Activated CD4-positive, CD25-positive, alpha-beta regulatory T cell (primary cell): Measurements from ENCODE around the gene NECAB3.

Experiments used
- DNase-seq, 4 experiments: peaks; one replicate each; lab custom pipeline; 2025; lab: John Stamatoyannopoulos, UW

The NECAB3 gene

DNA sequence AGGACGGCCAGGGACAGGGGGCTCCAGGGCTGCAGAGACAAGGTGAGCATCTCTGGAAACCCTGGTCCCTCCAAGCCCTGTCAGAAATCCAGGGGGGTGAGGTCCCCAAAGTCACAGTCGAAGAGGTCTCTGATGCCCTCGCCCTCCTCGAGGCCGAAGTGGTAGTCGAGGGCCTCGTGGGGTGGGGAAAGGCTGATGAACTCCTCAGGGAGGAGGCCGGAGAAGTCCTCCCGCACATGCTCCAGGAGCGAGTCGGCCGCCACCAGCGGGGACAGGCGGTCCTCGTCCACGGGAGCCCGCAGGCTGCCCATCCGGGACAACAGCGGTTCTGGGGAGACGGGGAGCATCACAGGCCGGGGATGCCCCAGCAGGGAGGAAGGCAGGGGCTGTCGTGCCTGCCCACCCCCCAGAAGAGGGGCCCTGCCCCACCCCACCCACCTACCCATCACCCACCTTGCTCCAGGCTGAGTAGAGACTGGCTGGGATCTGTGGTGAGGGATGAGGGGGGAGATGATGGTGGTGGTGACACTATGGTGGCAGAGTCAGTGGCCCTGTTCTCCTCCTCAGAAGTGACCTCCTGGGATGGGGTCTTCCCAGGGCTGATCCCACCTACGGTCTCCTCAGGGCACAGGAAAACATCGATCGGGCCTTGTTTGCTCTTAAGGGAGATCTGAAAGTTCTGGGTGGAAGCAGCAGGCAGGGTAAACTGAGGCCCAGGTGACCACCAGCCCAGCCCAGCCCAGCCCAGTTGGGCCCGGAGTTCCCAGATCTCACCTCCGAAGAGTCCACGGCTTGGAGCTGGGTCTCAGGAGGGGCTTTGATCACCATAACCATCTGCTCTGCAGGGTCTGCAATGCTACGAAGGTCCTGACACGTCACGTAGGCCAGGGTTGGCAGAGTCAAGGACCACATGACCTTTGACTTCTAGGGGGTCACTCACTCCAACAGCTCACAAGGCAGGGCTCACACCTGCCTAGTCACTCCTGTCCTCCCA, 2.7 kb upstream of the NECAB3 start:
- DNase-seq: no peak

DNA sequence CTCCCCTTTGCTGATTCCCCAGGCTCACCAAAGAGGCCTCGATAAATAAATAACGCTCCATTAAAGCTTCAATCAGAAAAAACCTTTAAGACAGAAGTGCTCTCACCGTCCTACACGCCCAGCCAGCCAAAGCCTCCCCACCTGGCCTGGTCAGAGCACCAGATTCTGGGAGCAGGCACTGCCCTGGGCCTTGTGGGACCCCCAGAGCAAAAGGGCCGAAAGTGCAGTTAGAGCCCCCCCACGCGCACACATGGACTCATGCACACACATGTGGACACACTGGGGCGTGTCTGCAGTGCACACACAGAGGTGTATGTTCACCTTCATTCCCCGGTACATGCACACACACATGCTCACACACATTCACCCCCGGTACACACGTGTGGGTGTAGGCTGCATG, 1.9 kb upstream of the NECAB3 start:
- DNase-seq: no peak

DNA sequence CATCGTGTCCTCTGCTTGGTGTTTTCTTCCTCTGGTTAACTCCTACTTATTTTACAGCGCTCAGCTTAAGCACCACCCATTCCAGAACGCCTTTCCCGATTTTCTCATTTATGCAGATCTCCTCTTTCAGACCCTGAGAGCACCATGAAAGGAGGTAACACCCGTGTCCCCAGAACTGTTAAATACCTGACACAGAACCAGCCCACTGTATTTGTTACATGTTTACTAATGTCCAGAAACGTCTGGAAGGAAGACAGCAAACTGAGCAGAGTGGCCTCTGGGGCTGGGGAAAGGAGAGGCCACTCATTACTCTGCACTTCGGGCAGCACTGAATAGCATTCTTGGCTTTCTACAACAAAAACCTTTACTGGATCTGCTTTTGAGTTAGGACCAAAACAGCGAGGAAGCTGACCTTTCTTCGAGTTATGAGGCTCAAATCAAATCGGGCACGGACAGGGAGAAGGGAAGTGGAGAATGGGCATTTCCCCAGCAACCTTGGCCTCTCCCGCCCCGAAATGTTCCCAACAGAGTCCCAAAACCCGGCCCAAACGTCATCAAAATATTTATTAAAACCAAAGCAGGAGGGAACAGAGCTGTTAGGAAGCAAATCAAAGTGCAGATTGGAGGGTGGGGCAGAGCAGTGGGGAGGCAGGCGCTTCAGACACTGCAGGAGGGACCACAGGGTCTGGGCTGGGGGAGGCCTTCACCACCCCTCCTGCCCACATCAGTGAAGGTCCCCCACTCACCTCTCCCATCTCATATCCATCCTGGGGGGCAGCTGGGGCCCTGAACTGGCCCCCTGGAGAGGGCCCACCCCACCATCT, 1.1 kb upstream of the NECAB3 start:
- no peak for DNase-seq

DNA sequence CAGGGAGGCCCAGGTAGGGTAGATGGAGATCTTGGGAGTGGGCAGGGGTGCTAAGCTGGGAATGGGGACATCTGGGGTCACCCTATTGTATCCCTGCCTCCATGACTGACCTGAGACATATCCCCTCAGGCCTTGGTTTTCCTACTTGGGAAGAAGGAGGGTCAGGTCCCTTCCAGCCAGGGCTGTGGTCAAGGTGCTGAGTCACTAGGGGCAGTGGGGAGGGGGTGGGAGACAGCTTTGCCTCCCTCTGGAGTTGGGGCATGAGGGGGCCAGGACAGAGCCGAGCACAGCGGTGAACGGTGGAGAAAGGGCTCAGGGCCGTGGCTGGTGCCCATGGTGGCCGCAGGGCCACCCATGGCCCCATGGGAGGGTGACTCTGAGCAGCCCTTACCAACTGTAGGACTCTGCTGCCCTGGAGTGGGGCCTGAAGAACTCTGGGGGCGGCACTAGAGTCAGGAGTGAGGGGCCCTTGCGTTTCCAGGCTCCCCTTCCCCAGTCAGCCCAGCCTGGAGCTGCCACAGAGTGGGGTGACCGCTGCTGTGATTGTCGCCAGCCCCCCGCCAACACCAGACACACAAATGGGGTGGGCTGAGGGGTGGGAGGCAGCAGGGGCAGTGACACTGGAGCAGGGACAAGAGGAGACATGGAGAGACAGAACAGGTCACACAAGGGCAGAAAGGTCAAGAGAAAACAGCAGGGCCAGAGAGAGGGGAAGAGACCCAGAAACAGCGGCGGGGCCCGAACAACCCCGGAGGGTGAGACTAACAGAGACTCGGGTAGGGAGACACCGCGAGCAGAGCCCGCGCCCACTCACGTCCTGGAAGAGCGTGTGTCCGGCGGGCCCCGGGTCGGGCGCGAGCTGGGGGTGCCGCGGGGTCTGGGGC, 576 bp downstream of the NECAB3 start:
- DNase-seq: no peak

DNA sequence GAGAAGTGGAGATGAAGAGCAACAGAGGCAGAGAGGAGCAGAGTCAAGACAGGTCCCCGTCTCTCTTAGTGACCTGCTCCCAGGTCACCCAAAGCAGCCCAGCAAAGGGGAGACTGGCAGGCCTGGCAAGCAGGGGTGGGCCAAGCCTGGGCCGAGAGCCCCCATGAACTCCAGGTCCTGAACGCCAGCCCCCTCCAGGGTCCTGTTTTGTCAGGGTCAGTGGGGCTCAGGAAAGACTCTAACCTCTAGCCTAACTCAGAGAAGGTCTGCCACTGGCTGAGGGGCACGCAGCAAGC, 1.2 kb downstream of the NECAB3 start:
- no peak for DNase-seq

DNA sequence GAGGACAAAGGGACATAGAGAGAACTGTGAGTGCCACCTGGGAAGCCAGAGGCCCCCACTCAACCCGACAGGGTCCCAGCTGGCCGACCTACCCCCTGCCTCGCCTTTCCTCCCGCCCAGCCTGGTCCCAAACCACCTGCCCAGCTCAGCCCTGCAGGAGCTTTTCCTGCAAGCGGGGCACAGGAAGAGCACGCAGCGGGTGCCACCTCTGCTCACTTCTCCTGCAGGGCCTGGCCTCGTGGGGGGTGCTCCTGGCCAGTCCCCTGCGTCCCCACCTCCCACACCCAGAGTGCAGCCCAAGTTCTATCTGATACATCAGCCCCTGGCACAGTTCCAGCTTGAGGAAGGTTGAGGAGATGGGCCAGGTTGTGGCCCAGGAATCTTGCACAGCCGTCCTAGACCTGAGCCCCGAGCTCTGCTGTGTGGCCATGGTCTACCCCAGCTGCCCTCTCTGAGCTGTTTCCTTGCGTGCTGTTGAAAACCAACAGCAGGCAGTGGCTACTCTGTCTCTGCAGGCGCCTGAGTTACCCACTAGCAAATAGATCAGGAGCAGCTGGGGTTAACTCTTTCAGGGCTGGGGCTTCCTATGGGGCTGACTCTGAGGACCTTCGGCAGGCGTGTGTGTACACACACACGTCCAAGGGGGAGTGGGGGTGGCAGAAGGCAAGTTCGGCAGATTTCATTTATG, 1.7 kb downstream of the NECAB3 start:
- DNase-seq: no peak

DNA sequence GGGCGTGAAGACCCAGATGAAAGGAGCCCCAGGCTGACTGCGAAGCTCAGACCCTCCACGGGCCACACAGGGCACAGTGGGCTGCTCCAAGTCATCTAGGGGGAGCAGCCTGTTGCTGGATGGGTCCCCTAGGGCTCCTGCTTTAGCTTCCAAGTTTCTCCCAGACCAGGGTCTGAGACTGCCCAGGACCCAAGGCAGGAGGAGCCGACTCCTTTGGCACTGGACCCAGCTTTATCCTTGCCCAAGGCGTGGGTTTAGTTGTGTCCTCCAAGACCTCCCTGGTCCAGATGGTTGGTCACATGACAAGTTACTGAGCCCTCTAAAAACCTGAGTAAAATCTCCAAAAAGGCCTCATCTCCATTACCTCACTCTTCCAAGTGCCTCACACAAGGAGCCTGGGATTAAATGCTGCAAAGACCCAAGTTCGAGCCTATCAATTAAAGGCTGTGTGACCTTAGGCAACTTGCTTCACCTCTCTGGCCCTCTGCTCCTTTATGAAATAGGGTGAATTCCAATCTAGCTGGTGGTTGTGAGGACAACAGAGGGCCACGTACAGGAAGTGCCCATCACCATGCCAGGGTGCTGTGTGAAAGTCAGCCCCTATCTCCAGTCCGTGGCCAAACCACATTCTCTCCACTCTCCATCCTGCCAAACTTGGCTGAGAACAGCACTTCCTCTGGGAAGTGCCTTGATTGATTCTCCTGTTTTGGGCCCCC, 2.5 kb downstream of the NECAB3 start:
- DNase-seq: no peak

DNA sequence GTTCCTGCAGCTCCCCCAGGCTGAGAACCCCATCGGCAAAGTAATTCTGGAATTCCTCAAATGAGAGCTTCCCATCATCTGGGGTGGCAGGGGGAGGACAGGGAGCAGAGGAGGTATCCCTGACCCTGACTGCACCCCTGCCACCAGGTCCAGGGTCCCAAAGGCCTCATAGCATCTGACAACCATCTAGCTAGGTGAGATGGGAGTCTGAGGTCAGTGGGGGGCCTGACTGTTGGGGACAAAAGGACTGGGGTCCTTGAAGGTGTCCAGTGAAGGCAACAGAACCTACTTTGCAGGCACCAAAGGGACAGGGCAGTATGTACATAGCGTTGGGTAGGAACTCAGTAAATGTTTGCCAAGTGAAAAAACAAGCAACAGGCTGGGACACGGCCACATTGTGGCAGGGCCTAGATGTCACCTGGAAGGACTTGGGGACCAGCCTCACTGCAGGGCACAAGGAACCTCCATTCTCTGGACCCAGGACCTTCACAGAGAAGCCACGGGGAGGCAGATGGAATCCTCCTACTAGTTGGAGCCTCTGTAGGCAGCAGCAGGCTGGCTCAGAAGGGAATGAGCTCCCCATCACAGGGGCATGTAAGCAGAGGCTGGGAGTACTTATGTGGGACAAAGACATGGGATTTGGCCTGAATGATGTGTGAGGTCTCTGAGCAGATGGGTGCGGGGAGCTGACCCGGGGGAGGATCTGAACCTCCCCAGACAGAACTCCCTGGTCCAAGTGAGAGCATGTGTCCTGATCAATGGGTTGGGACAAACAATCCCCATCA, 3.3 kb downstream of the NECAB3 start:
- no peak for DNase-seq

DNA sequence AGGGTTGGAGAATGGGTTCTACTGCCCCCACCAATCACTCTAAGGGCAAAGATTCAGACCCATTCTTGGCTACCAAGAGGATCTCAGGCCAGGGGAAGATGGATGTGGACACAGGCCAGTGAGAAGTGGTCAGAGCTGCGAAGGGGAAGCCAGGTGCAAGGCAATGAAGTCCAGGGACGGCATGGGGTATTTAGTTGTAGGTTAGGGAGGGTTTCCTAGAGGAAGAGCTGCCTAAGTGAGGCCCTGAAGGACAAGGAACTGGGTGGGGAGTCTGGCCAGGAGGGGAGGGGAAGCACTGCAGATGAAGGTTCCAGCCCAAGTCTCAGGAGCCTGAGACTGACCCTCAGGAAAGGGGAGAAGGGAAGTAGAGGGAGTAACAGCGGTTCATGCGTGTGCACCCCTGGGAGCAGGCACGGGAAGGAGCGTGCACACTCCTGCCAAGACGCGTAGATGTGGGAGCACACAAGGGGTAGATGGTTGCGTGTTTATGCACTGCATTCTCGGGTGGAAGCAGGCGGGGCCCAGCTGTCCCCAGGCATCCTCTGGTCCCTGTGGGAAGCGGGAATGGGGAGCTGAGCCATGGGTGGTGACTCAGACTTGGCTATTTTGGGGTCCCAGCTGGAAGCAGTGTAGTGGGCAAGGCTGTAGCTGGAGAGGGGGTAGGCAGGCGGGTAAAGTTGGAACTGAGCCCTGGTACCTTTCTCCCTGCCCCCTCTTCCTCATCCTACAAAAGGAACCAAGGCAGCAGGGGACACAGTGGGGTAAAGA, 4.2 kb downstream of the NECAB3 start:
- DNase-seq: no peak

DNA sequence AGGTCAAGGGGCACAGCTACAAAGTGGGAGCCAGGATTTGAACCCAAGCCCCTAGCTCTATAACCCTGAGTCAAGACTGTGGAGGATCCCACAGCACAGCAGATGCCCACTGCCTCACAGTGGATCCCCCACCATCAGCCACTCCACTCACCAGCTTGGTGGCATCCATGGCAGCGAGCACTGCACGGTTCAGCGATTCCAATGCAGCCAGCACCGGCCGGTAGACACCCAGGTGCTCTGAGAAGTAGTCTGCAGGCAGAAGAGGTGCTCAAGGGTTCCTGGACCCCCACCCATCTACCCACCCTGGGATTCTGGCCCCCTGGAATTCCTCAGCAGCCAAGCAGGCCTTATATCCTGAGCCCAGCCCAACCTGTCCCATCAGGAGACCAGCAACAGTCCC, 5.0 kb downstream of the NECAB3 start:
- DNase-seq: no peak

DNA sequence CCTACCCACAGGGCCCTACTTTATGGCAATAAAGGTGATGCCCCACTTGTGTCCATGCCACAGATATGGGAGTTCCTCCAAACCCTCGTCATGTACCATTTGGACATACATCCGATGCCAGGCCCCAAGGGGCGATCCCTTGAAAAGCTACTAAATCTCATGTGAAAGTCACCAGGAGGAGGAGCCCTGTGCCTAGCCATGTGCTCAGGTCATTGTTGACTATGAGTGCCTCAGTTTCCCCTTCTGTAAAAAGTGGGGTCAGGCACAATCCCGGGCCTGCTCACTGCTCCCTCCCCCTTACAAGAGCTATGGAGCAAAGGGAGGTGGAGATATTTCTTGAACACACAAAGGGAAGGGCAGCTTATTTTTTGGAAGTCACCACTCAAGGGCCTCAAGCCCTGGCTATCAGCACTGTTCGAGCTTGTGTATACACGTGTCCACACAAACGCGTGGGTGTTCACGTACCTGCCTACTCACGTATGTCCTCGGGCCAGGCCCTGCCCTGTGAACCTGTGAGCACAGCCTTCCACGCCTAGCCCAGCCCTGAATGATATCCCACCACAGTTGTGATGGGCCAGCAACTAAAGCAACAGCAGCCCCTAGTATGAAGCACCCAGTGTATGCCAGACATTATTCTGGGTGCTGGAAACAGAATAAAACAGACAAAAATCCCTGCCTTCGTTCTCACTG, 5.6 kb downstream of the NECAB3 start:
- DNase-seq: no peak

DNA sequence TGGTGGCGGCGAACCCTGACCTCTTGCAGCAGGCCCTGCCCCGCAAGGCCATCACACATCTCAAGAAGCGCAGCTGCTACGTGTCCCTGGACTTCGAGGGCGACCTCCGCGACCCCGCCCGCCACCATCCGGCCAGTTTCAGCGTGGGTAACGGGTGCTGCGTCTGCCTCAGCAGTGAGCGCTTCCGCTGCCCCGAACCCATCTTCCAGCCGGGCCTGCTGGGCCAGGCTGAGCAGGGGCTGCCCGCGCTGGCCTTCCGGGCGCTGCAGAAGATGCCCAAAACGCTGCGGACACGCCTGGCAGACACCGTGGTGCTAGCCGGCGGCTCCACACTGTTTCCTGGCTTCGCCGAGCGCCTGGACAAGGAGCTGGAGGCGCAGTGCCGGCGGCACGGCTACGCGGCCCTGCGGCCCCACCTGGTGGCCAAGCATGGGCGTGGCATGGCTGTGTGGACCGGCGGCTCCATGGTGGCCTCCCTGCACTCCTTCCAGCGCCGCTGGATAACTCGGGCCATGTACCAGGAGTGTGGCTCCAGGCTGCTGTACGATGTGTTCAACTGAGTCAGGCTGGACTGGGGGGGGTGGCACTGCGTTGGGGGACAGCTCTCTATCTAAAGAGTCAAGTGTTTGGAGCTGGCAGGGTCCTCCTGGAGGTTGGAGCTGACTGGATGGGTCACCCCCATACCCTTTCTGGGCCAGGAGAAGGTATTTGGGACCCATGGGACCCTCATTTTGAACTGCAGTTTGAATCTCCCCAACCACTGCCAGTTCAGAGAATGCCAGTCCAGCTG, 6.4 kb downstream of the NECAB3 start:
- DNase-seq: peak; percentile 51 to 67 (median 66)

DNA sequence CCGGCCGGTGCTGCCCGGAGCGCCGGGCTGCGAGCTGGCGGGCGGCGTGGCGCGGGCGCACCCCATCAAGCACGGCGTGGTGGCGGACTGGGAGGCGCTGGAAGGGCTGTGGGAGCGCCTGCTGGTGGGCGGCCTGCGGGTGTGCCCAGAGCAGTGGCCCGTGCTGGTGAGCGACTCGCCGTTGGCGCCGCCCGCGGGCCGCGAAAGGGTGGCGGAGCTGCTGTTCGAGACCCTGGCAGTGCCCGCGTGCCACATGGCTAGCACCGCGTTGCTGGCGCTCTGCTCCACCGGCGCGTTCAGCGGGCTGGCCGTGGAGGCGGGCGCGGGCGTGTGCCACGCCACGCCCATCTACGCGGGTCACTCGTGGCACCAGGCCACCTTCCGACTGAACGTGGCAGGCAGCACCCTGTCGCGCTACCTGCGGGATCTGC, 7.0 kb downstream of the NECAB3 start:
- peak in 2 of 4 experiments; percentile 35 to 43 for DNase-seq

DNA sequence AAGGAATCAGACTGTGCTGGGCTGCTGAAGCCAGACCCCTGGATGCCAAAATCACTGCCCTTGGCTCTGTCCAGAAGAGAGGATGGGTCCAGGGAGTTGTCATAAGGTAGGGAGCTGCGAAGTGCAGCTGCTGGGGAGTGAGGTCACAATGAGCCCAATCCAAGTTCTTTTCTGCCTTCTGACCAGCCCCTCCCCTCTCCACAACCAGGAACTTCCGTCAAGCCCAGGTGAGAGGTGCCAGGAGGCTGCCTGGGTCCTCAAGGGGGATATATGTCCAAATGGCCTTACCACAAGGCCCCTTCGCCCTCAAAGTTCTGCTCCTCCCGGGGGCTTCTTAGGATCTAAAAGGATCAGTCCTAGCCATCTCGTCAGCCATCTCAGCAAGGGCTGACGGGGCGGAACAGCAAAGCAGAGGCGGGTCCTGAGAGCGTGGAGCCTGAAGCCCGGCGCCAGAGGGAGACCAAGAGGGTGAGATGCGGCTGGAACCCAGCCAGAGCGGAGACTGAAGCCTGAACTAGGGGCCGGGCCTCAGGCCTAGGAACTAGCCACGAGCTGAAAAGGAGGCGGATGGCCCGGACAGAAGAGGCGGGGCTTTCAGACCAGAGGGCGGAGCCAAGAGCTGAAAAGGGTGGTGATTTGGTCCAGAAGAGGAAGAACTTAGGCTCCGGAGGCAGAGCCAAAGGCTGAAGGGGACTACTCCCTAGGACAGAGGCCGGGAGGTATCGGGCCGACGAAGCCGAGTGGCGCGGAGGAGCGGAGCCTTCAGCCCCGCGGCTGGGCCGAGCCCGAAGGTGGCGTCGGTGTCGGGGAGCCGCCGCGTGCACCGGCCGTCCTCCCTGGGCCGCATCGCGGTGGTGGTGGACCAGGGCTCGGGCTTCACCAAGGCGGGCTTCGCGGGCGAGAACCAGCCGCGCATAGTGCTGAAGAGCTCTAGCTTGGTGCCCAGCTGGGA, 7.7 kb downstream of the NECAB3 start, which contains the start of gene ACTL10:
Gene ACTL10 (plus strand): TSS at position 651 of the 952 bp plus-strand sequence. CDS start 555 bp downstream, outside the sequence.
- DNase-seq: peak; percentile 42 to 71 (median 48)

DNA sequence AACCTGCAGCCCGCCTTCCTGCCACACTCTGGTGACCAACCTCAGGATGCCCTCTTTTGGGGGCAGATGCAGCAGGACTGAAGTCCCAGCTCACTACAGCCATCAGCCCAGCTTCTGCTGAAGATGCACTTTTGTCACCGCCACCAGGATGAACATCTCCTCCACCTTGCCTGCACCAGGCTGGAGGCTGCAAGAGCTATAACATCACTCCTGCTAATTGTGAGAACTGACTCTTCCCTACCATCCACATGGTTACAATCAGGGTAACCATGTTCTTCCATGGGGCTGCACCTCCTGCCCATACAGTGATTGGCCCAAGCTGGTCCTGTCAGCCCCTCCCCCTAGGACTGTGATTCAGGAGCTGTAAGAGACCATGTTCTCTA, 9.5 kb downstream of the NECAB3 start:
- DNase-seq: no peak

DNA sequence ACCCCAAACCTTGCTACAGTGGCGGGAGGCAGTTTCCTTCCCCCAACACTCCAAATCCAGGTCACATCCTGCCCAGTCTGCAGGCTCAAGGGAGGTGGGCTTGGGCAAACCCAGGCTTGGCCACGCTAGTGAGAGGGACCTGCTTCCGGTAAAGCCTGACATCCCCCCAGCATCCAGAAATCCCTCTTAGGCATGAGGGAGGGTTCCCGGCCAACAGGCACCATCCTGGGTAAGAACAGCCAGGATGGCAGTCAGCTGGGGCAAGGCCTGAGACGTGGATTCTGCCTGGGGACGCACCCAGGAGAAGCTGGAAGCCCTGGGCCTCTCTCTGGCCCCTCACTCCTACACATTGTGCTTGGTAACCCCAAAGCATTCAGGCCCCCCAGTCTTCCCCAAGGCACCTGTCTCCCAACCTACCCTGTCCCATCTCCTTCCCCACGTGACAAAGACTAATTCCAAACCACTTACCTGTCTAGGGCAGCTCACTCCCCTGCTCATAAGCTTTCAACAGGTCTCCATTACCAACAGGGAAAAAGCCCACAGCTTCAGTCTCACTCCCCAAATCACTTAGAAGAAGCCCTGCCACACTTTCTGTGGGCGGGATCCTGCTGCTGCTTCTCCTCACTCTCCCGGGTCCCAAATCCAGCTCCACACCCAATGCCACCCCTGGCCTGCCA, 10.0 kb downstream of the NECAB3 start:
- no peak for DNase-seq
